NOMO-1 treated with DMSO at 0.1 percent for 48 hours (cell line): ENCODE measurements around the gene ACAP3.

Source experiments
- DNase-seq: peaks from one replicate; lab custom pipeline; 2025; ENCODE audit not compliant: unreplicated experiment; lab: John Stamatoyannopoulos, UW

The ACAP3 gene

GRCh38 chr1:1303736-1304135, 4.0 kb downstream of the ACAP3 start:
- DNase-seq, result no peak

GRCh38 chr1:1302951-1303509, 4.7 kb downstream of the ACAP3 start:
- no peak for DNase-seq

- no peak for DNase-seq
Observed at GRCh38 chr1:1302006-1302430, 5.7 kb downstream of the ACAP3 start.

GRCh38 chr1:1300352-1300739, 7.4 kb downstream of the ACAP3 start:
- no peak for DNase-seq

- no peak for DNase-seq
Observed at GRCh38 chr1:1299686-1300351, 7.9 kb downstream of the ACAP3 start.

GRCh38 chr1:1298861-1299685, 8.7 kb downstream of the ACAP3 start:
- DNase-seq, result no peak

- DNase-seq, result no peak
Observed at GRCh38 chr1:1297802-1298424, 9.8 kb downstream of the ACAP3 start.

- DNase-seq, result no peak
Observed at GRCh38 chr1:1296070-1297061, 11.4 kb downstream of the ACAP3 start.

- no peak for DNase-seq
Observed at GRCh38 chr1:1295154-1295923, 12.4 kb downstream of the ACAP3 start.

GRCh38 chr1:1294250-1294890, 13.4 kb downstream of the ACAP3 start:
- DNase-seq, result no peak

- DNase-seq, result no peak
Observed at GRCh38 chr1:1293263-1294249, 14.2 kb downstream of the ACAP3 start.

- DNase-seq, result no peak
Observed at GRCh38 chr1:1292851-1293250, 14.9 kb downstream of the ACAP3 start.

- DNase-seq, result no peak
Observed at GRCh38 chr1:1292442-1292779, 15.3 kb downstream of the ACAP3 start.

- peak; percentile 47 for DNase-seq
Observed at GRCh38 chr1:1291548-1292441, 15.9 kb downstream of the ACAP3 start.

GRCh38 chr1:1291023-1291528, 16.7 kb downstream of the ACAP3 start:
- DNase-seq, result no peak

GRCh38 chr1:1290238-1290731, 17.4 kb downstream of the ACAP3 start:
- DNase-seq, result peak; percentile 30
